Stimulated activated CD4-positive, alpha-beta T cell treated with anti-CD3 and anti-CD28 coated beads, Interleukin-12 subunit alpha, Interleukin-12 subunit beta, amount 100 ng/mL, for 4 hours (primary cell): Measurements from ENCODE around the gene RAD51B.
"Not testable (repeated sequence)": the region's sequence is repeated elsewhere in the genome, so short reads cannot be mapped to it uniquely, and the experiment has no call there.

Source experiments
- DNase-seq: peaks from one replicate; pipeline ENCODE4 v3.0.0-alpha.2; 2020

The RAD51B gene

GRCh38 chr14:67987606-67988005 lies 168.0 kb downstream of the RAD51B start:
- DNase-seq: no peak

- DNase-seq: not testable (repeated sequence)
Observed at GRCh38 chr14:67988210-67988609, 168.6 kb downstream of the RAD51B start.

DNA sequence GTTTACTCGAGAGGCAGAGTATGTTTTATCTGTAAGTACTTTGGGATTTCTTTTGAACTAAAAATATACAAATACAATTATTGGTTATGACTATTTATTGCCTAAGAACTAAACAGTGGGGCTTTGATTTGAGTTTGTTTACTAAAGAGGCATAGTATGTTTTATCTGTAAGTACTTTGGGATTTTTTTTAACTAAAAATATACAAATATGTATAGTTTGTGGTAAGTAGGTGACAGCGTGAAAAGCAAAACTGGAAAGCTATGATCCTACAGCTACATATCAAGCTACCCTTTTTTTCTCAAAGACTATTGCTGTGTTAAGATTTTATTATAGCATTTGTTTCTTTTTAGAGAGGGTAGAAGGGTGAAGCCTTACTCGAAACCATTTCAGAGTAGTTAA lies 171.0 kb downstream of the RAD51B start:
- DNase-seq: no peak

DNA sequence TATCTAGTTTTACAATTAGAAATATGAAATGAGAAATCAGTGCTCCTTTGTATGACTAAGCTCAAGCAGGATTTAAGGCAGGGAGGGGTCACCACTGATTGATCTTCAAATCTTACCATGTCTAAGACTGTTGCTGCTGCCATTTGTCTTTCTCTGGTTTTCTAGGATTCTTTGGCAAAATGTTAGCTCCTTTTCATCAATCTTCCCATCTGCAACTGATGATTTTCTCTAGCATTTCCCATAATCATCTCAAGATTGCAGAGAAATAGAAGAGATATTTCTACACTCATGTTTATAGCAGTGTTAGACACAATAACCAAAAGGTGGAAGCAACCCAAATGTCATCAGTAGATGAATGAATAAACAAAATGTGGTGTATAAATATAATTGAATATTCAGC lies 175.0 kb downstream of the RAD51B start:
- DNase-seq: no peak

DNA sequence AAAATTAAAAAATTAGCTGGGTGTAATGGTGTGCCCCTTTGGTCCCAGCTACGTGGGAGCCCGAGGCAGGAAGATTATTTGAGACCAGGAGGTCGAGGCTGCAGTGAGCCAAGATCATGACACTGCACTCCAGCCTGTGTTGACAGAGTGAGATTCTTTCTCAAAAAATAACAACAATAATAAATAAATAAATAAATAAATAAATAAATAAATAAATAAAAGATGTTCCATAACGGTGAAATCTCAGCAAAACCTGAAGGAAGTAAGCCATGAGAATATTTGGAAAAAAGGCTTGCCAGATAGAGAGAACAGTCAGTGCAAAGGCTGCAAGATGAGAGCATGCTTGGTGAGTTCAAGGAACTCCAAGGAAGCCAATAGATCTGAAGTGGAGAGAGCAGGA lies 176.7 kb downstream of the RAD51B start:
- DNase-seq: no peak

DNA sequence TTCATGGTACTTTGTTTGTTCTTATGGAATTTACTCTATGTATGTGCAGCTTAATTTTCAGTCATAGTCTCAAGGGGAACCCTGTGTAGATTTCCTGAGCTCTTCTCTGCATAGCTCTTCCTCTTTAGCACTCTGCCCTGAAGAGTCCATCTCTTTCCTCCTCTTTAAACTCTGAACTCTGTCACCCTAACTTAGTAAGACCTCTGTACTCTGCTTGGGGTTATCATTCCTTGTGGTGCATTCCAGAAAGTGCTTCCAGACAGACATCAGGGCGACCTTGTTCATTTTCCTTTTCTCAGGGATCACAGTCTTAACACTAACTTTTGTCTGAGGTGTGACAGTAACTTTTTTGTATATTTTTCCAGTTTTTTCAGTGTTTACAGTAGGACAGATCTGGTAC lies 179.3 kb downstream of the RAD51B start:
- no peak for DNase-seq

- no peak for DNase-seq
Observed at GRCh38 chr14:67999290-67999689, 179.7 kb downstream of the RAD51B start.

DNA sequence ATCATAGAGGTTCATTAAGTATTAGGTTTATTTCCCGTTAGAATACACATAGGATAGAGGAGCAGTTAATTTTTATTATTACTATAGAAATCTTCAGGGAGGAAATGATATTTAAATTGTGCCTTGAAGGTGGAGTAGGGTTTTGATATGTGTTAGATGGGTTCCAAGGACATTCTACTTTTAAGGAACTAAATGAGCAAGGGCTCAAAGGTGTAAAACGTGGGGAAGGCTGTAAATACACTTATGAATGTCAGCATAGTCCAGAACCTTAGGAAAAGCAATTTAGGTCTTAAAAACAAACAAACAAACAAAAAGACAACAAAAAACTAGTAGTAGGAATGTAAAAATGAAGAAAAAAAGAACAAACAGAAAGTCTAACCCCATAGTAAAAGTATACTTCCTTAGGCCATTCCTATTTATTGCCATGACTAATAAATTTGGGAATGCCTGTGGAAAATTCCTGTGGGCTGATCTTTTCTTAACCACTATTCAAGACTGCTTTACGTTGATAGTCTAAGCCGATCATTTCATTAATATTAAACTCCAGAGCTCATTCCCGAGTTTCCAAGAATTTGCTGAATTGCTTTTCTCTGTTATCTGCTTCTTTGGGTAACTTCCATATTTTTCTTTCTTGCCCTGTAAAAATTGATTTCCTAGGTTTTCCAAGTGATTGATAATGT lies 180.3 kb downstream of the RAD51B start:
- DNase-seq: no peak

GRCh38 chr14:68000511-68000910 lies 180.9 kb downstream of the RAD51B start:
- DNase-seq: no peak

GRCh38 chr14:68008491-68008890 lies 188.9 kb downstream of the RAD51B start:
- no peak for DNase-seq

DNA sequence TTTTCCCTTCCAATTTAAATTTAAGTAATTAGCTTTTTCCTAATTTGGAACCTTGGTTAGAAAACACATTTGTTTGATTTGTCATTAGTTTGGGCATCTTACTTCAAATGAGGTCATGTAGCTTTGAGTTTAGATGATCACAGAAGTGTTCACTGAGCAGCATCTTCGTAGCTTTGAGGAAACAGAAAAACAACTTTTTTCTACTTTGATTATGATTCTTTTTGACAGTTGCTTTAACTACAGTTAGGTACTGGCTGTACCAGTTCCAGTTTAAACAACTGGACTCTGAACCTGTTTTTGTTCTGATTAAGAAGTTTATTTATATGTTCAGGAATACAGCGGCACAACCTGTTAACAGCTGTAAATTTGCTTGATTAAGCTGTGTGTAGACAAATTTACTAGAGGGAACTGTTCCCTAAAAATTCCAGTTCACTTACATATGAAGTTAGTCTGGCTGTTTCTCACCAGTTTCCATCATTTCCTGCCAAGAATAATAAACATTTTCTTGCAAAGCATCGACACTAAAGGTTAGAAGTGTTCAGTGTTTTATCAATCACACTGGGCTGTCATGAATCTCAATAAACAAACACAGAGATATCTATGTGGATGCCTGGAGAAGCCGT lies 191.9 kb downstream of the RAD51B start:
- no peak for DNase-seq

DNA sequence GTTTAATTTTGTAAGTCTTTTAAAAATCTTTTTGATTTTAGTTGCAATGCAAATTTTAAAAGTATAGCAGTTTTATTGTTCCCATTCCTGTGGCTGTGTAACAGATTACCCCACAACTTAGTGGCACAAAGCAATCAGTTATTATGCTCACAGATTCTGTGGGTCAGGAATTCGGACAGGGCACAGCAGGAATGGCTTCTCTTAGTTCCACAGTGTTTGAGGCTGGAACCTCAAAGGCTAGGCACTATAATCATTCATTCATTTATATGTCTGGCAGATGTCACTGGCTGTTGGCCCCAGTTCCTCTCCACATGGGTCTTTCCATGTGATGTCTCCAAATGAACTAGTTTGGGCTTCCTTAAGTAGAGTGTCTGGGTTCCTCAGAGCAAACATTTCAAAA lies 193.3 kb downstream of the RAD51B start:
- no peak for DNase-seq

- no peak for DNase-seq
Observed at GRCh38 chr14:68013326-68013725, 193.7 kb downstream of the RAD51B start.

GRCh38 chr14:68014771-68015170 lies 195.2 kb downstream of the RAD51B start:
- no peak for DNase-seq

DNA sequence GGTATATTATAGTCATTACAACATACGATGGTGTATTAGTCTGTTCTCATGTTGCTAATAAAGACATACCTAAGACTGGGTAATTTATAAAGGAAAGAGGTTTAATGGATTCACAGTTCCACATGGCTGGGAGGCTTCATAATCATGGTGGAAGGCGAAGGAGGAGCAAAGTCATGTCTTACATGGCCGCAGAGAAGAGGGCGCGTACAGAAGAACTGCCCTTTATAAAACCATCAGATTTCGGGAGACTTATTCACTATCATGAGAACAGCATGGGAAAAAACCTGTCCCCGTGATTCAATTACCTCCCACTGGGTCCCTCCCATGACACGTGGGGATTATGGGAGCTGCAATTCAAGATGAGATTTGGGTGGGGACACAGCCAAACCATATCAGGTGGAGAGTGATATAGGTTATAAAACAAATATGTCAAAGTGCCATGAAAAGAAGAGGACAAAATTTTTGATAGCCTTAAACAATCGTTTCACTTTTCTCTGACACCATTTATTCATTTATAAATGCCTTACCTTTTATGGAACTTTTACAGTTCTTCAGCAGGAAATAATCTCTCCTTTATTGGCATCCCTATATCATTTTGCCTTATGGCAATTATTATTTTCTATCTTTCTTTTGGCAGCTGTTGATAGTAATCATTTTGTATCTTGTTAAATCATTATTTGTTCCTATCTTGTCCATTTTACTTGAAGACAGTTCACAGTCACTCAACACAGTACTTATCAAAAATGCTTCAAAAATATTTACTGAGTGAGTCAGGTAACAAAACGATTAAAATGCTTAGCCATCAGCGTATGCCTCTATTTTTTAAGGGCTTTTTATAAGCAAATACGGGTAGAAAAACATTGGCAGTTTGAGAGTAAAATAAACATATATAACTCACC lies 196.0 kb downstream of the RAD51B start:
- no peak for DNase-seq

GRCh38 chr14:68016255-68016914 lies 196.8 kb downstream of the RAD51B start:
- no peak for DNase-seq

GRCh38 chr14:68018598-68018997 lies 199.0 kb downstream of the RAD51B start:
- no peak for DNase-seq

DNA sequence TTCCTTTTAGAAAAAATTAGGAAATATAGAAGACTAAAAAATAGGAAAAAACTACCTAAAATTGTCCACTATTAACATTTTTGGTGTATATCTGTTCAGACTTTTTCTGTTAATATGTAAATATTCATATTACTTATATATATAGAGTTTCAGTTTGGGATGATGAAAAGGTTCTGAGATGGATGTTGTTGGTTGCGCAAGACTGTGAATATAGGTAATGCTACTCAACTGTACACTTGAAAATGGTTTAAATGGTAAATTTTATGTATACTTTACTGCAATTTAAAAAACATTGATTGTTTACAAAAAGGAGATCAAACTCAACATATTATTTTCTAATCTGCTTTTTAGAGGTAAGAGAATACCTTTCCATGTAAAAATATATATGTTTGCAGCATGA lies 200.9 kb downstream of the RAD51B start:
- no peak for DNase-seq

DNA sequence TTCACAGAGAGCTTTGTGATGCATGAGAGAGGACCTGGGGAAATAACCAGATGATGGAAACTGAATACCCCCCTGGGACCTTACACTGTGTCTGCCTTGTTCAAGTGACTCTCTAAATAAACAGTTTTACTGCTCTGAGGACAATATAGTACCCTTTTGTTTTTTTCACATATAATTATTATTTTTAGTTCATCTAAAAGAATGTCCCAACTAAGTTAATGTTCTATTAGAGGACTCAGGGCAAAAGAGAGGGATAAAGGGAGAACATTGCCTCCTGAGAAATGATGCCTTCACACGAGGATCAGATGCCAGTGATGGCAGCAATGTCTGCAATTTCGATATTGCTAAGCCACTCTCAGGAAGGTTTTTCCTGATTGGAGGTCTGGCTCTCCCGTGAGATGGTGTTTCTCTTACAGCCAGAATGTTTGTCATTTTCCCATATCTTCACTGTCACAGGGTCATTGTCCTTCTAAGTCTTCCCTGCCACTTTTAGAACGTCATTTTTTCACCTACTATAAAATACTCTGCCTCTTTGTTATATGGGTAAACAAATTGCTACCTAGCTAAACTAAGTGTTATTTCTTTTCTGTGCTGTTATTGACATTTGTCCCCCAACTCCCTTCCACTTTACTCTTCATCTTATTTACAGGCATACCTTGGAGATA lies 201.6 kb downstream of the RAD51B start:
- DNase-seq: no peak

DNA sequence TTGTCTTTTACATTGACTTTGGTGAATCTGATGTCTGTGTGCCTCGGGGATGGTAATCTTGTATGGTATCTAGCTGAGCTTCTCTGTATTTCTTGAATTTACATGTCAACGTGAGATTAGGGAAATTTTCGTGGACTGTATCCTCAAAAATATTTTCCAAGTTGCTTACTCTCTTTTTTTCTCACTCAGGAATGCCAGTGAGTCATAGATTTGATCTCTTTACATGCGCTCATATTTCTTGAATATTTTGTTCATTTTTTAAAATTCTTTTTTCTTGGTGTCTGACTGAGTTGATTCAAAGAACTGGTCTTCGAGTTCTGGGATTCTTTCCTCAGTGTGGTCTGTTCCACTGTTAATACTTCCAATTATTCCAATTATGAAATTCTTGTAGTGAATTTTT lies 207.7 kb downstream of the RAD51B start:
- DNase-seq: no peak

- no peak for DNase-seq
Observed at GRCh38 chr14:68028075-68028474, 208.5 kb downstream of the RAD51B start.

GRCh38 chr14:68031011-68031410 lies 211.4 kb downstream of the RAD51B start:
- DNase-seq: not testable (repeated sequence)

DNA sequence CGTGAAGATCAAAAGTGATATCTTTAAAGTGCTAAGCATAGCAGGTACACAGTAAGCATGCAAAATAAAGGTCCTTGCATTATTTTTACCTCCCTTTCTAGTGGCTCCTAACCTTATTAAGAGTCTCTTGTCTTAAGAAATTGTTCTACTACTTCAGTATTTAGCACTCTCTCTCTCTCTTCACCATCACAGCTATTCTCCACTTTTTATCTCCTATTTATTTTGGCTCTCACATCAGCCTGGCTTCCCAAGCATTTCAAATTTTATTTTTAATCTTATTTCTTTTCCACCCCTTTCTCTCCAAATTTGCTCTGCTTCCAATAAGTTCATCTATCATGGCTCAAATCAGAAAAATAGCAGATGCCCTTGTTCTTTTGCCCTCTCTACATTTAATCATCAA lies 212.6 kb downstream of the RAD51B start:
- DNase-seq: no peak
